ENCODE measurements around the gene TMEM245. TPM values are rescaled to one million over a fixed set of nuclear protein-coding genes. Genes with fewer than 3 reads are reported as not detected.

TMEM245 gene
- total and polyA plus RNA-seq, 2 of the 13 experiments (the other 11 are each of a cell fraction or from before 2014, with no cell fraction given), result 53.5 to 55.4 TPM

DNA sequence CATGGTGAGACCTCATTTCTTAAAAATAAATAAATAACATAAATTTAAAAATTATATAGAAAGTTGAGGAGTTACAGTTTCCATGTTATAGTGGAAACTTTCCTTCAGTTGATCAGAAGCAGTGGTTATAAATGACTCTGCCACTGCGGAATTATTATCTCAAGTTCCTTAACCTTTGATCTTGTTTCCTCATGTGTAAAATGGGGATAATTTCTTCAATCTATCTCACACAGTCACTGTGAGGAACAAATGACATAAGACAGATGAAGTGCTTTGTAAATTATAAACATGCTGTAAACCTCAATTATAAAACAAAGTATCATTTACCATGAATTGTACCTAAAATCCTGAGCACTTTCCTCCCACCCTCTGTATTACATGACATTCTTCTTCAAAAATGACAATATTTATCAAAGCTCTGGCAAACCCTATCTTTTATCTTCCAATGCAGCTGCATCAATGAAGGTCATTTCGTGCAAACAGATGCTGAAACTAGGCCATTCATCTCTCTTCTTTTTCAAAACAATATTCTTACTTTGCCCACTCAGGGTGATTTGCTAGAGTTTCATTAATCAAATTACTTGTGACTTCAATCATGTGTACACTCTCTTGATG, 46.8 kb downstream of the TMEM245 start:
- no peak overlapping the region for H3K9ac ChIP-seq (ENCODE audit: insufficient read depth, low read depth, low read length)
- H3K79me2 ChIP-seq (ENCODE audit: insufficient read depth, low read length), result no peaks in the 10 kb centered on the region
- DNase-seq (ENCODE audit: low spot score) (peak; percentile 35), ATAC-seq (no peak), FAIRE-seq (no peak)
- H3K9me3 ChIP-seq (ENCODE audit: low read length), result no peaks in the 10 kb centered on the region
- intact Hi-C loops (cut with micrococcal nuclease; ENCODE audit: unreplicated experiment), result no loop called here
- H3K27ac ChIP-seq (ENCODE audit: extremely low read length, insufficient read depth, low read length), result peak overlapping the region; percentile 1
- no peak overlapping the region for H2AFZ ChIP-seq (ENCODE audit: low read length)
- ChIA-PET POLR2A (no interaction called here), CTCF (ENCODE audit: low intra/inter-chr PET ratio, low total read pairs) (no interaction called here)
- H4K20me1 ChIP-seq (ENCODE audit: insufficient read depth, low read length), result no peaks in the 10 kb centered on the region
- no peak overlapping the region for H3K4me3 ChIP-seq (replicated peaks in 1 of 3; ENCODE audit: insufficient read depth in 1 of 3, low read depth in 2 of 3, low read length in 3 of 3)
- no peaks in the 10 kb centered on the region for H3K27me3 ChIP-seq (ENCODE audit: control insufficient read depth in 1 of 2, insufficient read depth in 2 of 2, low read length in 2 of 2)
- peaks cover 54% of the 10 kb centered on the region for H3K4me1 ChIP-seq (ENCODE audit: insufficient read depth, low read length)
- in situ Hi-C loops (cut with HindIII; ENCODE audit: extremely low pct_ligation_motif_present, low pct_unique_long_range_greater_than_20kb), result no loop called here
- peaks cover 2 to 35% of the 10 kb centered on the region in 2 experiments; a peak in 4 of 5 replicates for H3K36me3 ChIP-seq (replicated peaks in 1 of 2; ENCODE audit: control insufficient read depth in 1 of 2, insufficient read depth in 2 of 2, low read length in 2 of 2)
- H3K4me2 ChIP-seq (ENCODE audit: low read depth, low read length), result peak overlapping the region; percentile 18
- no TSS peak for BruUV-seq (replicated peaks)
- 71% methylated on average over 2 of the region's 2 CpGs for WGBS (ENCODE audit: low lambda C conversion rate)
- TF ChIP-seq NCOA2 (CRISPR knock-in tag; IDR thresholded peaks at IDR 0.05) (peak; percentile 58), ZSCAN9 (CRISPR knock-in tag; IDR thresholded peaks at IDR 0.05; ENCODE audit: borderline replicate concordance) (no peak), ZNF510 (CRISPR knock-in tag; IDR thresholded peaks at IDR 0.05; ENCODE audit: low read depth) (no peak), ZKSCAN8 (CRISPR knock-in tag; IDR thresholded peaks at IDR 0.05; ENCODE audit: borderline replicate concordance) (no peak), ISL2 (CRISPR knock-in tag; IDR thresholded peaks at IDR 0.05) (peak; percentile 70; the same call in 1 of the 2 replicates), TOE1 (CRISPR knock-in tag; IDR thresholded peaks at IDR 0.05) (no peak), NR2F6 (IDR thresholded peaks at IDR 0.05) (no peak), NR2F6 (CRISPR knock-in tag; IDR thresholded peaks at IDR 0.05) (0 out of 2 replicates have a peak, but pooled peaks have one; percentile 33), SPEN (CRISPR knock-in tag; IDR thresholded peaks at IDR 0.05; ENCODE audit: low read depth) (no peak), HOXA3 (CRISPR knock-in tag; IDR thresholded peaks at IDR 0.05) (no peak), FOSL1 (CRISPR knock-in tag; IDR thresholded peaks at IDR 0.05; ENCODE audit: borderline replicate concordance) (no peak), SOX13 (IDR thresholded peaks at IDR 0.05) (no peak), SOX13 (CRISPR knock-in tag; conservative IDR thresholded peaks at IDR 0.05 in 1 of 2, IDR thresholded peaks at IDR 0.05 in 1 of 2) (peak in 1 of 2 experiments; percentile 68; a peak in 1 of 4 replicates), PHF5A (CRISPR knock-in tag; IDR thresholded peaks at IDR 0.05; ENCODE audit: low read depth, unreplicated experiment) (no peak), GATAD2A (CRISPR knock-in tag; IDR thresholded peaks at IDR 0.05) (0 out of 2 replicates have a peak, but pooled peaks have one; percentile 9), SOX5 (CRISPR knock-in tag; IDR thresholded peaks at IDR 0.05; ENCODE audit: borderline replicate concordance) (peak; percentile 32; the same call in 1 of the 2 replicates), HNF4A (CRISPR knock-in tag; IDR thresholded peaks at IDR 0.05) (0 out of 2 replicates have a peak, but pooled peaks have one; percentile 10), ZNF292 (CRISPR knock-in tag; IDR thresholded peaks at IDR 0.05; ENCODE audit: borderline replicate concordance, low read depth) (no peak), MAFG (CRISPR knock-in tag; IDR thresholded peaks at IDR 0.05) (no peak), SRF (IDR thresholded peaks at IDR 0.05; ENCODE audit: low read depth, low read length) (no peak), ZNF124 (CRISPR knock-in tag; IDR thresholded peaks at IDR 0.05) (no peak)
- TF ChIP-seq, protein P1, sequence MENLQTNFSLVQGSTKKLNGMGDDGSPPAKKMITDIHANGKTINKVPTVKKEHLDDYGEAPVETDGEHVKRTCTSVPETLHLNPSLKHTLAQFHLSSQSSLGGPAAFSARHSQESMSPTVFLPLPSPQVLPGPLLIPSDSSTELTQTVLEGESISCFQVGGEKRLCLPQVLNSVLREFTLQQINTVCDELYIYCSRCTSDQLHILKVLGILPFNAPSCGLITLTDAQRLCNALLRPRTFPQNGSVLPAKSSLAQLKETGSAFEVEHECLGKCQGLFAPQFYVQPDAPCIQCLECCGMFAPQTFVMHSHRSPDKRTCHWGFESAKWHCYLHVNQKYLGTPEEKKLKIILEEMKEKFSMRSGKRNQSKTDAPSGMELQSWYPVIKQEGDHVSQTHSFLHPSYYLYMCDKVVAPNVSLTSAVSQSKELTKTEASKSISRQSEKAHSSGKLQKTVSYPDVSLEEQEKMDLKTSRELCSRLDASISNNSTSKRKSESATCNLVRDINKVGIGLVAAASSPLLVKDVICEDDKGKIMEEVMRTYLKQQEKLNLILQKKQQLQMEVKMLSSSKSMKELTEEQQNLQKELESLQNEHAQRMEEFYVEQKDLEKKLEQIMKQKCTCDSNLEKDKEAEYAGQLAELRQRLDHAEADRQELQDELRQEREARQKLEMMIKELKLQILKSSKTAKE (CRISPR knock-in tag; IDR thresholded peaks at IDR 0.05; ENCODE audit: borderline replicate concordance), result no peak

Measured in HepG2 (cell line).